Testis (tissue), 5 donors: Measurements from ENCODE around the gene ZSCAN20. TPM values are rescaled to one million over a fixed set of nuclear protein-coding genes. Genes with fewer than 3 reads are reported as not detected.

Experiments
- DNase-seq: peaks from one replicate; pipeline ENCODE4 v3.0.0-alpha.2; 2019
- H3K27ac ChIP-seq, 2 donors: fragments of 200-600 bp; sonication (generic); one replicate each; pipeline ENCODE4 v1.5.1; 2019
- H3K27me3 ChIP-seq: fragments of 200-600 bp; sonication (generic); one replicate; pipeline ENCODE4 v1.5.1; 2019
- H3K36me3 ChIP-seq: fragments of 200-600 bp; sonication (generic); one replicate; pipeline ENCODE4 v1.5.1; 2017; ENCODE audit warnings: low read depth; ENCODE audit errors: missing control alignments
- H3K4me1 ChIP-seq: fragments of 200-600 bp; sonication (generic); one replicate; pipeline ENCODE4 v1.5.1; 2019
- H3K4me3 ChIP-seq, 2 donors: fragments of 200-600 bp; sonication (generic); one replicate each; pipeline ENCODE4 v1.5.1; 2017 to 2019
- H3K9me3 ChIP-seq: fragments of 200-600 bp; sonication (generic); one replicate; pipeline ENCODE4 v1.5.1; 2017
- CTCF ChIP-seq, 3 experiments: fragments of 450-650 bp in 2 of 3; fragments of 200-600 bp in 1 of 3; sonication (generic) in 1 of 3; IDR thresholded peaks; one replicate each; pipeline ENCODE4 v1.5.1; 2016 to 2019; ENCODE audit warnings: antibody characterized with exemption in 3 of 3, mild to moderate bottlenecking in 2 of 3, moderate library complexity in 1 of 3
- POLR2A ChIP-seq: fragments of 450-650 bp; IDR thresholded peaks from one replicate; pipeline ENCODE4 v1.6.1; 2017; ENCODE audit warnings: antibody characterized with exemption, mild to moderate bottlenecking, moderate library complexity
- WGBS, 2 donors: methylation state at CpG; one replicate each; pipeline ENCODE4 v1.1.5; 2018; 5-methylcytosine and 5-hydroxymethylcytosine counted together
- intact Hi-C: fragments of 100-400 bp; cut with DNase I; formaldehyde crosslinking; loops from one replicate; pipeline ENCODE4 v1.15.1; 2023; ENCODE audit warnings: low total_unique reads
- long read RNA-seq, 2 donors: transcript quantifications; one replicate each; lab custom pipeline, GENCODE V29; 2026
- polyA plus RNA-seq: library from polyadenylated mRNA; stranded (reverse); fragments of 350-450 nt; fragmentation: Illumina TruSeq; extraction: RNeasy Lipid Tissue Mini Kit (QIAGEN cat#74804); gene quantifications from one replicate; pipeline ENCODE4 v1.2.3, GENCODE V29; 2014; ENCODE audit warnings: low read depth, low replicate concordance; ENCODE audit not compliant: insufficient read depth
- total RNA-seq, 2 donors: library from RNA; depleted of rRNA; stranded (reverse); fragments of >200 nt; gene quantifications; one replicate each; pipeline ENCODE4 v1.2.3, GENCODE V29; 2016

ZSCAN20 gene
- total RNA-seq (10 to 100 TPM in 1 of 2 donors, 1 to 10 TPM in 1; 9.8 to 10.1 TPM), polyA plus RNA-seq (4.5 TPM)
- long read RNA-seq, donor 1: 0 reads
- long read RNA-seq, donor 2: 0 reads

GRCh38 chr1:33472269-33472980 is at the start of gene ZSCAN20:
Gene ZSCAN20 (plus strand): TSS chr1:33472645. CDS start chr1:33479289, 6,644 bp downstream.
- peak within 1 kb of the TSS; percentile 69 to 72 for H3K4me3 ChIP-seq
- no peaks in the 10 kb centered on the region for H3K27me3 ChIP-seq
- peak; percentile 99 for DNase-seq
- intact Hi-C loops: no loop called here
- TF ChIP-seq POLR2A: no peak
- TF ChIP-seq CTCF (IDR thresholded peaks at IDR 0.05): peak in 1 of 3 experiments; percentile 17
- no peaks in the 10 kb centered on the region for H3K9me3 ChIP-seq
- no peaks in the 10 kb centered on the region for H3K36me3 ChIP-seq
- peak within 1 kb of the TSS; percentile 42 to 74 for H3K27ac ChIP-seq
- H3K4me1 ChIP-seq: peaks cover 15% of the 10 kb centered on the region
- WGBS, 2 donors: 0 to 1% methylated on average over 28 to 38 of the region's 38 CpGs

- Histone ChIP-seq H3K27me3 (no peaks in the 10 kb centered on the region), H3K27ac (no peak overlapping the region), H3K9me3 (no peaks in the 10 kb centered on the region), H3K4me3 (no peak overlapping the region), H3K36me3 (no peaks in the 10 kb centered on the region), H3K4me1 (no peaks in the 10 kb centered on the region)
- 81 to 84% methylated on average over 4 of the region's 4 CpGs for WGBS, 2 donors
- DNase-seq: no peak
- intact Hi-C loops: no loop called here
- TF ChIP-seq CTCF (IDR thresholded peaks at IDR 0.05): no peak
- no peak for TF ChIP-seq POLR2A
Measured at GRCh38 chr1:33424205-33424604, 48.2 kb upstream of the ZSCAN20 start.

- Histone ChIP-seq H3K27ac (no peak overlapping the region), H3K27me3 (no peaks in the 10 kb centered on the region), H3K36me3 (no peaks in the 10 kb centered on the region), H3K4me3 (no peak overlapping the region), H3K4me1 (no peaks in the 10 kb centered on the region), H3K9me3 (no peaks in the 10 kb centered on the region)
- DNase-seq: no peak
- TF ChIP-seq CTCF (IDR thresholded peaks at IDR 0.05) (no peak), POLR2A (no peak)
- intact Hi-C loops: no loop called here
- WGBS, 2 donors: 78 to 88% methylated on average over 2 of the region's 2 CpGs
Measured at GRCh38 chr1:33424610-33425009, 47.8 kb upstream of the ZSCAN20 start.

GRCh38 chr1:33425900-33426299 is 46.5 kb upstream of the ZSCAN20 start:
- Histone ChIP-seq H3K4me3 (no peak overlapping the region), H3K27ac (no peak overlapping the region), H3K9me3 (no peaks in the 10 kb centered on the region), H3K4me1 (no peaks in the 10 kb centered on the region), H3K36me3 (no peaks in the 10 kb centered on the region), H3K27me3 (no peaks in the 10 kb centered on the region)
- intact Hi-C loops: no loop called here
- DNase-seq: no peak
- TF ChIP-seq POLR2A: no peak
- TF ChIP-seq CTCF (IDR thresholded peaks at IDR 0.05): no peak
- WGBS, 2 donors: 80 to 98% methylated on average over 2 of the region's 2 CpGs

GRCh38 chr1:33426916-33427315 is 45.5 kb upstream of the ZSCAN20 start:
- intact Hi-C loops: no loop called here

More at GRCh38 chr1:33426916-33427315, 45.5 kb upstream of the ZSCAN20 start:
- Histone ChIP-seq H3K27ac (no peak overlapping the region), H3K9me3 (no peaks in the 10 kb centered on the region), H3K4me1 (no peaks in the 10 kb centered on the region), H3K27me3 (no peaks in the 10 kb centered on the region), H3K4me3 (no peak overlapping the region), H3K36me3 (no peaks in the 10 kb centered on the region)
- 87 to 90% methylated on average over 3 of the region's 3 CpGs for WGBS, 2 donors
- DNase-seq: no peak
- no peak for TF ChIP-seq POLR2A
- no peak for TF ChIP-seq CTCF (IDR thresholded peaks at IDR 0.05)
